Keratinocyte (primary cell): Measurements from ENCODE around the gene SULT1C2. TPM values are rescaled to one million over a fixed set of nuclear protein-coding genes. Genes with fewer than 3 reads are reported as not detected.

Source experiments
- DNase-seq: peaks from one replicate; pipeline ENCODE4 v3.0.0-alpha.2; 2011; ENCODE audit warnings: low read depth, missing footprints, low spot score
- FAIRE-seq: peaks from 2 replicates; lab custom pipeline; 2011; peaks lifted over from hg19 to GRCh38; lab: Jason Lieb, UNC
- H2AFZ ChIP-seq: 2 replicates; pipeline ENCODE4 v1.6.0; 2012; ENCODE audit warnings: low read length, control low read depth, inconsistent platforms; ENCODE audit not compliant: control insufficient read depth
- H3K27ac ChIP-seq: 2 replicates; pipeline ENCODE4 v1.5.1; 2011; ENCODE audit warnings: low read length; ENCODE audit not compliant: control insufficient read depth, insufficient read depth
- H3K27me3 ChIP-seq: 3 replicates; pipeline ENCODE4 v1.6.0; 2011; ENCODE audit warnings: low read length; ENCODE audit not compliant: control insufficient read depth, insufficient read depth; ENCODE audit errors: extremely low read depth
- H3K36me3 ChIP-seq, 2 experiments: 2 replicates in 1 of 2; 3 replicates in 1 of 2; pipeline ENCODE4 v1.5.1; 2011; ENCODE audit warnings: low read length in 2 of 2, mild to moderate bottlenecking in 1 of 2; ENCODE audit not compliant: control insufficient read depth in 2 of 2, insufficient read depth in 2 of 2; ENCODE audit errors: extremely low read depth in 1 of 2
- H3K4me1 ChIP-seq: 3 replicates; pipeline ENCODE4 v1.5.1; 2011; ENCODE audit warnings: low read length; ENCODE audit not compliant: control insufficient read depth, insufficient read depth; ENCODE audit errors: extremely low read depth
- H3K4me2 ChIP-seq: 3 replicates; pipeline ENCODE4 v1.6.0; 2011; ENCODE audit warnings: low read depth, low read length; ENCODE audit not compliant: control insufficient read depth, insufficient read depth; ENCODE audit errors: extremely low read depth
- H3K4me3 ChIP-seq, 3 experiments: fragments of 200-600 bp in 1 of 3; sonication (generic) in 1 of 3; 2 replicates in 2 of 3; 3 replicates in 1 of 3; pipeline ENCODE4 v1.5.1; 2011 to 2016; ENCODE audit warnings: low read length in 3 of 3, mild to moderate bottlenecking in 3 of 3, control low read depth in 2 of 3, inconsistent platforms in 1 of 3, low read depth in 1 of 3, mixed read lengths in 1 of 3, mixed run types in 1 of 3, moderate library complexity in 1 of 3; ENCODE audit not compliant: control insufficient read depth in 2 of 3, insufficient read depth in 2 of 3; ENCODE audit errors: extremely low read depth in 1 of 3
- H3K79me2 ChIP-seq: 2 replicates; pipeline ENCODE4 v1.6.0; 2012; ENCODE audit warnings: low read length; ENCODE audit not compliant: control insufficient read depth, insufficient read depth
- H3K9ac ChIP-seq: 3 replicates; pipeline ENCODE4 v1.6.0; 2011; ENCODE audit warnings: low read length; ENCODE audit not compliant: control insufficient read depth, insufficient read depth; ENCODE audit errors: extremely low read depth
- H3K9me1 ChIP-seq: 3 replicates; pipeline ENCODE4 v1.6.0; 2011; ENCODE audit warnings: low read length; ENCODE audit not compliant: control insufficient read depth, insufficient read depth; ENCODE audit errors: extremely low read depth
- H3K9me3 ChIP-seq: 2 replicates; pipeline ENCODE4 v1.5.1; 2012; ENCODE audit warnings: low read depth, low read length; ENCODE audit not compliant: control insufficient read depth
- H4K20me1 ChIP-seq: 3 replicates; pipeline ENCODE4 v1.6.0; 2011; ENCODE audit warnings: low read length; ENCODE audit not compliant: control insufficient read depth, insufficient read depth; ENCODE audit errors: extremely low read depth
- EZH2 ChIP-seq: IDR thresholded peaks from one replicate; pipeline ENCODE4 v1.6.1; 2012; ENCODE audit warnings: inconsistent platforms, mild to moderate bottlenecking, low read length, moderate library complexity
- dilution Hi-C: fragments of 300-500 bp; cut with MboI; formaldehyde crosslinking; loops from one replicate; pipeline ENCODE4 v1.7.0; 2020; ENCODE audit warnings: low sequenced_read_pairs; ENCODE audit not compliant: extremely low pct_ligation_motif_present
- polyA plus RNA-seq, 5 experiments: library from polyadenylated mRNA; depleted of rRNA in 3 of 5; stranded (reverse) in 3 of 5; stranded (forward) in 1 of 5; unstranded in 1 of 5; fragments of >200 nt; gene quantifications; 1 replicate in 1 of 5; 2 replicates in 3 of 5; 3 replicates in 1 of 5; pipeline versions ENCODE4 v1.2.1 to v1.2.3, GENCODE V29; 2011 to 2012; ENCODE audit warnings: missing spikeins in 2 of 5, low read depth in 1 of 5, low replicate concordance in 1 of 5
- TF ChIP-seq, protein P1 (sequence below), 3 experiments: IDR thresholded peaks in 1 of 3; conservative IDR thresholded peaks in 1 of 3; optimal IDR thresholded peaks in 1 of 3; 2 replicates in 2 of 3; 3 replicates in 1 of 3; pipeline versions ENCODE3 to v1.5.1; 2011; ENCODE audit warnings: low read length in 3 of 3, mild to moderate bottlenecking in 3 of 3, moderate library complexity in 2 of 3, control low read depth in 1 of 3, inconsistent platforms in 1 of 3; ENCODE audit not compliant: insufficient read depth in 2 of 3; ENCODE audit errors: extremely low read depth in 1 of 3

Gene SULT1C2
- polyA plus RNA-seq, 1 donor (not counting 4 experiments of a cell fraction or from before 2014, with no cell fraction given), result not detected

DNA sequence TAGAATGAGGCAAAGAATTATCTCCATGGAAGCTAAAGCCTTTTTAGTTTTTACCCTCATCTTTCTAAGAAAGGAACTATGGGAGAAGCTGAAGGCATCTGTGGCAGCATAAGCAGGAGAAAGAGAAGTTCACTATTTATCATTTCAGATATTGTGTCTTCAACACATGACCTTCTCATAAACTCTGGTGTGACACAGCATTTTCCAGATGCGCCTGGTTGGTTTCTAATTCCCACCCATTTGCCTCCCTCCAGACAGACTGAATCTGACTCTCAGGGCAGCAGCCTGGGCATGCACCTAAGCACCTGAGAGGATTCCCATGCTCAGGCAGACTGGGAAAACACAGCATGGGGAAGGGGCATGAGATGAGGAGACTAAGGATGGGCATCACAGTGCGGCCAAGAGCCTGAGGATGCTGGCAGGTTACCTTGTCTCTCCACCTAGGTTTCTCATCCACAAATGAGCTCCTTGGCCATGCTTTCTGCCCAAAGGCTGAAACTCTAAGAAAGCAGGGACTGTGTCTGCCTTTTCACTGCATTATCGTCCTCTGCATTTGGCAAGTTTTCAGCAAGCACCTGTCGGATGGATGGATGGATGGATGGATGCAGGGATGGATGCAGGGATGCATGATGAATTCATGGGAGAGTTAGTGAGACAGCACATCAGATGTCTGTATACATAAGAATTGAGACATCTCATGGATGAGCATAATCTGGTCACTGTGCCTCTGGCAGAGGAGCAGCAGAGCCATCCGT is 60.3 kb downstream of the SULT1C2 start:
- Histone ChIP-seq H3K9me3 (no peaks in the 10 kb centered on the region), H2AFZ (no peak overlapping the region), H3K4me3 (no peak overlapping the region), H4K20me1 (no peaks in the 10 kb centered on the region), H3K4me1 (no peaks in the 10 kb centered on the region), H3K9me1 (no peaks in the 10 kb centered on the region), H3K36me3 (no peaks in the 10 kb centered on the region), H3K27ac (no peak overlapping the region), H3K4me2 (no peak overlapping the region), H3K27me3 (peaks cover 3% of the 10 kb centered on the region), H3K9ac (no peak overlapping the region), H3K79me2 (no peaks in the 10 kb centered on the region)
- DNase-seq (no peak), FAIRE-seq (no peak)
- dilution Hi-C loops, result no loop called here
- TF ChIP-seq, protein P1, sequence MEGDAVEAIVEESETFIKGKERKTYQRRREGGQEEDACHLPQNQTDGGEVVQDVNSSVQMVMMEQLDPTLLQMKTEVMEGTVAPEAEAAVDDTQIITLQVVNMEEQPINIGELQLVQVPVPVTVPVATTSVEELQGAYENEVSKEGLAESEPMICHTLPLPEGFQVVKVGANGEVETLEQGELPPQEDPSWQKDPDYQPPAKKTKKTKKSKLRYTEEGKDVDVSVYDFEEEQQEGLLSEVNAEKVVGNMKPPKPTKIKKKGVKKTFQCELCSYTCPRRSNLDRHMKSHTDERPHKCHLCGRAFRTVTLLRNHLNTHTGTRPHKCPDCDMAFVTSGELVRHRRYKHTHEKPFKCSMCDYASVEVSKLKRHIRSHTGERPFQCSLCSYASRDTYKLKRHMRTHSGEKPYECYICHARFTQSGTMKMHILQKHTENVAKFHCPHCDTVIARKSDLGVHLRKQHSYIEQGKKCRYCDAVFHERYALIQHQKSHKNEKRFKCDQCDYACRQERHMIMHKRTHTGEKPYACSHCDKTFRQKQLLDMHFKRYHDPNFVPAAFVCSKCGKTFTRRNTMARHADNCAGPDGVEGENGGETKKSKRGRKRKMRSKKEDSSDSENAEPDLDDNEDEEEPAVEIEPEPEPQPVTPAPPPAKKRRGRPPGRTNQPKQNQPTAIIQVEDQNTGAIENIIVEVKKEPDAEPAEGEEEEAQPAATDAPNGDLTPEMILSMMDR (optimal IDR thresholded peaks at IDR 0.05 in 1 of 3, IDR thresholded peaks at IDR 0.05 in 1 of 3, conservative IDR thresholded peaks at IDR 0.05 in 1 of 3; ENCODE audit: extremely low read depth in 1 of 3, insufficient read depth in 2 of 3, low read length in 3 of 3), result no peak
- TF ChIP-seq EZH2, result no peak

DNA sequence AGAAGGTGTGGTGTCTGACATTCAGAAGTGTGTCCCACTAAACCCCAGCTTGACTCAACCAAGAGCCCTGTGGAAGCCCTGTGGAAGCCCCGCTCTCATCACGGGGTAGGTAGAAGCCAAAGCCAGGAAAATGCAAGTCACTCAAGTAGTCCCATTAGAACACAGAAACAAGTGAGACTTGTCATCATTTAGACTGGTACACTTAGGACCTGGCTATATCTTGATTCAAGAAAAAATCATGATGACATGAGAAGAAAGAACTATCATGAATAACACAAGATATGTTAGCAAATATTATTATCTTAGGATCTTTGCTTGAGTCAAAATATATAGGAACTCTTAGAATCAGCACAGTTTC is 60.9 kb downstream of the SULT1C2 start:
- FAIRE-seq (no peak), DNase-seq (no peak)
- Histone ChIP-seq H3K4me3 (no peak overlapping the region), H3K36me3 (no peaks in the 10 kb centered on the region), H2AFZ (no peak overlapping the region), H3K4me2 (no peak overlapping the region), H3K9me3 (no peaks in the 10 kb centered on the region), H3K27ac (no peak overlapping the region), H3K9me1 (no peaks in the 10 kb centered on the region), H3K27me3 (peaks cover 3% of the 10 kb centered on the region), H4K20me1 (no peaks in the 10 kb centered on the region), H3K4me1 (no peaks in the 10 kb centered on the region), H3K79me2 (no peaks in the 10 kb centered on the region), H3K9ac (no peak overlapping the region)
- TF ChIP-seq, protein P1 (optimal IDR thresholded peaks at IDR 0.05 in 1 of 3, IDR thresholded peaks at IDR 0.05 in 1 of 3, conservative IDR thresholded peaks at IDR 0.05 in 1 of 3; ENCODE audit: extremely low read depth in 1 of 3, insufficient read depth in 2 of 3, low read length in 3 of 3), result no peak
- no peak for TF ChIP-seq EZH2
- dilution Hi-C loops, result no loop called here
